Left lung (tissue), 10 donors: ENCODE data around the gene ZSWIM8. TPM values are rescaled to one million over a fixed set of nuclear protein-coding genes. Genes with fewer than 3 reads are reported as not detected.

Source experiments
- ATAC-seq: fragments of 200-7000 bp; cut with Tn5 transposase; one replicate; pipeline ENCODE4 v1.9.1; 2020; ENCODE audit warnings: moderate library complexity
- DNase-seq, 4 donors: peaks; one replicate each; pipeline ENCODE4 v3.0.0-alpha.2; 2013 to 2020
- H3K27ac ChIP-seq, 2 donors: fragments of 200-600 bp; sonication (generic) in 1 of 2; one replicate each; pipeline versions ENCODE4 v1.5.0 to v1.8.0; 2020 to 2021
- H3K27me3 ChIP-seq, 2 donors: fragments of 200-600 bp; sonication (generic) in 1 of 2; one replicate each; pipeline versions ENCODE4 v1.5.0 to v1.8.0; 2020 to 2021
- H3K36me3 ChIP-seq, 2 donors: fragments of 200-600 bp; sonication (generic) in 1 of 2; one replicate each; pipeline versions ENCODE4 v1.5.0 to v1.8.0; 2020 to 2021
- H3K4me1 ChIP-seq, 2 donors: fragments of 200-600 bp; one replicate each; pipeline ENCODE4 v1.8.0; 2021
- H3K4me3 ChIP-seq, 2 donors: fragments of 200-600 bp; sonication (generic) in 1 of 2; one replicate each; pipeline versions ENCODE4 v1.5.0 to v1.8.0; 2020 to 2021; ENCODE audit warnings: mild to moderate bottlenecking in 1 of 2
- H3K9me3 ChIP-seq, 2 donors: fragments of 200-600 bp; sonication (generic) in 1 of 2; one replicate each; pipeline versions ENCODE4 v1.5.0 to v1.8.0; 2020 to 2021
- intact Hi-C, 2 donors: fragments of 100-400 bp; cut with DNase I; formaldehyde crosslinking; loops; one replicate each; pipeline versions ENCODE4 v1.11.2 to v1.14.2; 2022
- polyA plus RNA-seq, 6 donors: library from polyadenylated mRNA; unstranded; fragments of 120-200 nt; gene quantifications; one replicate each; pipeline ENCODE4 v1.2.1, GENCODE V29; 2013; ENCODE audit not compliant: insufficient read length in 6 of 6
- total RNA-seq, 2 donors: library from RNA; stranded (reverse); fragmentation: NEBNext Ultra II Directional; extraction: Animal tissue kit (Norgen Biotek cat#: 25700); gene quantifications; one replicate each; pipeline ENCODE4 v1.2.1, GENCODE V29; 2021
- TF ChIP-seq, protein P1 (sequence below), 2 donors: fragments of 200-600 bp; sonication (generic) in 1 of 2; IDR thresholded peaks; one replicate each; pipeline versions ENCODE4 v1.5.0 to v1.8.0; 2021; ENCODE audit warnings: antibody characterized with exemption in 2 of 2
- donor health status: DM: no; HTN: yes; CAD: no.
- donor health status: DM: no; HTN: no; CAD: no.

Gene ZSWIM8
- total and polyA plus RNA-seq, 8 donors = 85.2 to 119 (median 96.4) TPM

DNA sequence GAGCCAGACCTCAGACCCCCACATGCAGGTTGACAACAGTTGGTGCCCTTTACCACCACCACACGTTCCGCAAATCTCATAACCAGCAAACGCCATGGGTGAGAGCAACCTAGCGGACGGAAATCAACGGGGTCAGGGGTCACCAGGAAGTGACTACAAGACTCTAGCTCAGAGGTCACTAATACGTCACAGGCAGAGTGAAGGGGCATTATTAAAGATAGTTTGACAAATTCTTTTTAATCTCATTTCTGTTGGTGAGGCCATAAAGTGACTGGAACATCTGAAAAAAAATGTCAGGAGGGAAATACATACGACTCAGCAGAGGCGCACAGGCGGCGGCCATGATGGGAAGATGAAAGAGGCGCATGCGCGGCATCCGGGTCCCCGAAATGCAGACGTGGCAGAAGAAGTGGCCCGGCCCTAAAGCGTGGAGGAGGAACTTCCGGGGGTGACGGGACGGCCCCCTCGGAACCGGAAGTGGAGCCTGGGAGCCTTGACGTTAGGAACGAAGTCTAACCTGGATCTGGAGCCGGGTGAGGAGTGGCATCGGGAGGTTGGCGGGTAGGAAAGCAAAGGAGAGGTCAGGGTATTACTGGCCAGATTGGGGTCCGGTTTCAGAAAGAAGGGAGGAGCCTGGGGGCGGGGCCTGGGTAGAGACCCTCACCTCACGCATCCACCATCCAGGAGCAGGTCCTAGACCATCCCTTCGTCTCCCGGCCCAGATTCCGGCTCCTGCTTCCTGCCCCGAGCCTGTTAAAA is 41.3 kb upstream of the ZSWIM8 start, which contains the start of gene SEC24C:
Gene SEC24C (plus strand): TSS at position 468 of the 759 bp plus-strand sequence. CDS start 2,461 bp downstream, outside the sequence.
- intact Hi-C loops = no loop called here
- Histone ChIP-seq H3K27ac (peak within 1 kb of the TSS; percentile 90 to 94), H3K4me3 (peak within 1 kb of the TSS; percentile 85 to 95), H3K9me3 (no peaks in the 10 kb centered on the region), H3K36me3 (peaks cover 0 to 30% of the 10 kb centered on the region in 2 donors), H3K4me1 (peaks cover 35 to 51% of the 10 kb centered on the region in 2 donors), H3K27me3 (no peaks in the 10 kb centered on the region)
- TF ChIP-seq, protein P1, sequence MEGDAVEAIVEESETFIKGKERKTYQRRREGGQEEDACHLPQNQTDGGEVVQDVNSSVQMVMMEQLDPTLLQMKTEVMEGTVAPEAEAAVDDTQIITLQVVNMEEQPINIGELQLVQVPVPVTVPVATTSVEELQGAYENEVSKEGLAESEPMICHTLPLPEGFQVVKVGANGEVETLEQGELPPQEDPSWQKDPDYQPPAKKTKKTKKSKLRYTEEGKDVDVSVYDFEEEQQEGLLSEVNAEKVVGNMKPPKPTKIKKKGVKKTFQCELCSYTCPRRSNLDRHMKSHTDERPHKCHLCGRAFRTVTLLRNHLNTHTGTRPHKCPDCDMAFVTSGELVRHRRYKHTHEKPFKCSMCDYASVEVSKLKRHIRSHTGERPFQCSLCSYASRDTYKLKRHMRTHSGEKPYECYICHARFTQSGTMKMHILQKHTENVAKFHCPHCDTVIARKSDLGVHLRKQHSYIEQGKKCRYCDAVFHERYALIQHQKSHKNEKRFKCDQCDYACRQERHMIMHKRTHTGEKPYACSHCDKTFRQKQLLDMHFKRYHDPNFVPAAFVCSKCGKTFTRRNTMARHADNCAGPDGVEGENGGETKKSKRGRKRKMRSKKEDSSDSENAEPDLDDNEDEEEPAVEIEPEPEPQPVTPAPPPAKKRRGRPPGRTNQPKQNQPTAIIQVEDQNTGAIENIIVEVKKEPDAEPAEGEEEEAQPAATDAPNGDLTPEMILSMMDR (IDR thresholded peaks at IDR 0.05) = no peak
- ATAC-seq (peak; percentile 91), DNase-seq (peak; percentile 96 to 98 (median 98))

DNA sequence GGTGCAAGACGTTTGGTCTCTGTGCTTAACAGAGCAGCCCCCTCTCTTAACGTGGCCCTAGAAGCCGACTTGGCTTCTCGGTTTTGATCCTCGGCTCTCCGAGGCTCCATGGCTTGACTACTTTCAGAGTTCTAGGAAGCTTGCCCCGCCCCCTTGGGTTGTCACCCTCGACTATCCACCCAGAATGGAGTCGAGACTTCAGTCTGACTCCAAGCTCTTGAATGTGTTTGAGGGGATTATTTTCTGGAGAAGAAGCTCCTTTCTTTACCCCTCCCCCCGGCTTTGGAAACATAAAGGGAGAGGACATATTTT is 40.8 kb upstream of the ZSWIM8 start:
- H3K27me3 ChIP-seq = no peaks in the 10 kb centered on the region
- peak overlapping the region; percentile 85 to 95 for H3K4me3 ChIP-seq
- no peaks in the 10 kb centered on the region for H3K9me3 ChIP-seq
- ATAC-seq (peak; percentile 51), DNase-seq (peak in 2 of 4 donors; percentile 58 to 65)
- intact Hi-C loops = no loop called here
- peaks cover 0 to 36% of the 10 kb centered on the region in 2 donors for H3K36me3 ChIP-seq
- peak overlapping the region; percentile 90 to 94 for H3K27ac ChIP-seq
- TF ChIP-seq, protein P1 (IDR thresholded peaks at IDR 0.05) = no peak
- H3K4me1 ChIP-seq = peaks cover 35 to 57% of the 10 kb centered on the region in 2 donors

DNA sequence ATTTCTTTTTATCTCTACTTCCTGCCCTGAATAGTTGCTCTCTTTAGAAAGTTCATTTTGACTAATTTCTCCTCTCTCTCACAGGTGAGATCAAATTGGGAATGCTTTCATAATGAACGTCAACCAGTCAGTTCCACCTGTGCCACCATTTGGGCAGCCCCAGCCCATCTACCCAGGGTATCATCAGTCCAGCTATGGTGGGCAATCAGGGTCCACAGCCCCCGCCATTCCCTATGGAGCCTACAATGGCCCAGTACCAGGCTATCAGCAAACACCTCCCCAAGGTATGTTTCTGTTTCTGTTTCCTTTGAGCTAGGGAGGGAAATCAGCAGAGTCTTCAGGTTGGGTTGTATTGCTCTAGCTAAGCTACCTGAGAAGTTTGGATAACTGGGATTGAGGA is 38.7 kb upstream of the ZSWIM8 start:
- intact Hi-C loops = no loop called here
- H3K4me3 ChIP-seq = no peak overlapping the region
- TF ChIP-seq, protein P1 (IDR thresholded peaks at IDR 0.05) = no peak
- DNase-seq (no peak), ATAC-seq (no peak)
- H3K36me3 ChIP-seq = peaks cover 0 to 52% of the 10 kb centered on the region in 2 donors
- no peaks in the 10 kb centered on the region for H3K9me3 ChIP-seq
- peaks cover 35 to 65% of the 10 kb centered on the region in 2 donors for H3K4me1 ChIP-seq
- H3K27me3 ChIP-seq = no peaks in the 10 kb centered on the region
- no peak overlapping the region for H3K27ac ChIP-seq

DNA sequence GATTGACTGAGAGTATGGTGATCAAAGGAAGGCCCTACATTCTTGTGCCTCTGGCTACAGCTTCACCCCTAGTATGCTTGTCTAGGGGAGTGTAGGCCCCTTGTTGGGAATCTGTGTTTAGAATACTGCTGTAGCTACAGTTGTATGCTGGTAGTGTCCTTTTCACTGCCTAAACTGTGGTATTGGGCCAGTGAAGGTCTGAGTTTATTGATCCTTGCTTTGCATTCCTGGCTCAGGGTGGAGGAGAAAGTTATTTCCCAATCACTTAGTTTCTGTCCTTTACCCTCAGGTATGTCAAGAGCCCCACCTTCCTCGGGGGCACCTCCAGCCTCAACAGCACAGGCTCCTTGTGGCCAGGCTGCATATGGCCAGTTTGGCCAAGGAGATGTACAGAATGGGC is 34.6 kb upstream of the ZSWIM8 start:
- Histone ChIP-seq H3K36me3 (peaks cover 0 to 93% of the 10 kb centered on the region in 2 donors), H3K4me3 (no peak overlapping the region), H3K27ac (no peak overlapping the region), H3K9me3 (no peaks in the 10 kb centered on the region), H3K27me3 (no peaks in the 10 kb centered on the region), H3K4me1 (peaks cover 13 to 41% of the 10 kb centered on the region in 2 donors)
- DNase-seq (no peak), ATAC-seq (no peak)
- intact Hi-C loops = no loop called here
- TF ChIP-seq, protein P1 (IDR thresholded peaks at IDR 0.05) = no peak

DNA sequence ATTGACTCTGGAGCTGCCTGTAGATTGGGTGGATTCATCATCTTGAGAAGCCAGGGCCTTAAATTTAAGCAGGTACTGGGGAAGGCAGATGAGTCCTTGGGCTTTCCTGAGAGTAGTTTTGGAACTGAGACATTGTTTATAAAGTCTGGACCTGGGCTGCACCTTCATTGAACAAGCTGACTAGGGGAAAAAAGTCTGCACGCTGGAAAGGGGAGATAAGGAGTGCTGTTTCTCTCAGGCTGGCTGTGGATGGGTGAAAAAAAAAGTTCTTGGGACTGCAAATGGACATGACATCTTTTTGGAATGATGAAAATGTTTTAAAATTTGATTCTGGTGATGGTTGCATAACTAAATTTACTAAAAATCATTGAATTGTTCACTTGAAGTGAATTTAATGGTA is 29.2 kb upstream of the ZSWIM8 start:
- ATAC-seq (no peak), DNase-seq (no peak)
- intact Hi-C loops = no loop called here
- Histone ChIP-seq H3K4me3 (no peak overlapping the region), H3K9me3 (no peaks in the 10 kb centered on the region), H3K4me1 (no peaks in the 10 kb centered on the region), H3K36me3 (peaks cover 0 to 82% of the 10 kb centered on the region in 2 donors), H3K27me3 (no peaks in the 10 kb centered on the region), H3K27ac (no peak overlapping the region)
- TF ChIP-seq, protein P1 (IDR thresholded peaks at IDR 0.05) = no peak
